OCI-M1 (cell line): Measurements from ENCODE around the gene JARID2.
"Not testable (repeated sequence)": the region's sequence is repeated elsewhere in the genome, so short reads cannot be mapped to it uniquely, and the experiment has no call there.

Experiments
- DNase-seq: peaks from one replicate; lab custom pipeline; 2025; lab: John Stamatoyannopoulos, UW

Gene JARID2

GRCh38 chr6:15401120-15401519 is 155.3 kb downstream of the JARID2 start:
- no peak for DNase-seq

- peak; percentile 68 for DNase-seq
These were observed 155.9 kb downstream of the JARID2 start for GRCh38 chr6:15401769-15402250.

- no peak for DNase-seq
These were observed 156.7 kb downstream of the JARID2 start for GRCh38 chr6:15402406-15403045.

- peak; percentile 66 for DNase-seq
These were observed 157.4 kb downstream of the JARID2 start for GRCh38 chr6:15403094-15403755.

GRCh38 chr6:15404685-15404980 is 158.8 kb downstream of the JARID2 start:
- DNase-seq = no peak

- no peak for DNase-seq
These were observed 159.5 kb downstream of the JARID2 start for GRCh38 chr6:15405129-15406068.

GRCh38 chr6:15406452-15406851 is 160.6 kb downstream of the JARID2 start:
- no peak for DNase-seq

- DNase-seq = no peak
These were observed 162.1 kb downstream of the JARID2 start for GRCh38 chr6:15408008-15408407.

- no peak for DNase-seq
These were observed 162.9 kb downstream of the JARID2 start for GRCh38 chr6:15408758-15409157.

- DNase-seq = peak; percentile 92
These were observed 163.6 kb downstream of the JARID2 start for GRCh38 chr6:15409301-15410125.

- no peak for DNase-seq
These were observed 164.2 kb downstream of the JARID2 start for GRCh38 chr6:15410126-15410391.

- DNase-seq = peak; percentile 88
These were observed 164.9 kb downstream of the JARID2 start for GRCh38 chr6:15410752-15411151.

GRCh38 chr6:15411766-15412165 is 165.9 kb downstream of the JARID2 start:
- peak; percentile 65 for DNase-seq

GRCh38 chr6:15412767-15413166 is 166.9 kb downstream of the JARID2 start:
- no peak for DNase-seq

- no peak for DNase-seq
These were observed 167.8 kb downstream of the JARID2 start for GRCh38 chr6:15413466-15414234.

- no peak for DNase-seq
These were observed 168.4 kb downstream of the JARID2 start for GRCh38 chr6:15414235-15414612.

- not testable (repeated sequence) for DNase-seq
These were observed 169.8 kb downstream of the JARID2 start for GRCh38 chr6:15415622-15416021.

GRCh38 chr6:15416932-15417509 is 171.2 kb downstream of the JARID2 start:
- no peak for DNase-seq

- no peak for DNase-seq
These were observed 171.9 kb downstream of the JARID2 start for GRCh38 chr6:15417811-15418210.

- DNase-seq = no peak
These were observed 173.6 kb downstream of the JARID2 start for GRCh38 chr6:15419493-15419892.

GRCh38 chr6:15420959-15421438 is 175.1 kb downstream of the JARID2 start:
- peak; percentile 65 for DNase-seq
